ENCODE data around the gene LIPN. TPM values are rescaled to one million over a fixed set of nuclear protein-coding genes. Genes with fewer than 3 reads are reported as not detected.
"Not testable (repeated sequence)": the region's sequence is repeated elsewhere in the genome, so short reads cannot be mapped to it uniquely, and the experiment has no call there.

The LIPN gene
- total RNA-seq, 4 donors from 2014 or later: 0.19 to 2.2 TPM; not detected in 2

- Histone ChIP-seq H3K4me3 (no peak overlapping the region), H3K9me3 (no peaks in the 10 kb centered on the region), H3K4me1 (no peaks in the 10 kb centered on the region), H3K36me3 (no peaks in the 10 kb centered on the region), H3K27ac (no peak overlapping the region), H3K27me3 (peaks cover 0 to 19% (median 0%) of the 10 kb centered on the region in 4 donors)
- WGBS, 2 donors: 80 to 81% methylated on average over 4 of the region's 4 CpGs
- TF ChIP-seq POLR2A (IDR thresholded peaks at IDR 0.05) (no peak), CTCF (IDR thresholded peaks at IDR 0.05) (no peak)
- intact Hi-C loops (cut with DNase I): no loop called here
- no peak for DNase-seq
These were observed 29.0 kb upstream of the LIPN start for GRCh38 chr10:88730864-88731263.

GRCh38 chr10:88731296-88731695 is 28.5 kb upstream of the LIPN start:
- DNase-seq: no peak
- TF ChIP-seq CTCF (IDR thresholded peaks at IDR 0.05): no peak
- TF ChIP-seq POLR2A (IDR thresholded peaks at IDR 0.05): no peak
- no peaks in the 10 kb centered on the region for H3K36me3 ChIP-seq
- no peak overlapping the region for H3K27ac ChIP-seq
- no peaks in the 10 kb centered on the region for H3K4me1 ChIP-seq
- no peaks in the 10 kb centered on the region for H3K9me3 ChIP-seq
- H3K27me3 ChIP-seq: peaks cover 0 to 15% (median 0%) of the 10 kb centered on the region in 4 donors
- intact Hi-C loops (cut with DNase I): no loop called here
- 48 to 66% methylated on average over 6 of the region's 6 CpGs for WGBS, 2 donors
- H3K4me3 ChIP-seq: no peak overlapping the region

- H3K27me3 ChIP-seq: peaks cover 0 to 13% (median 0%) of the 10 kb centered on the region in 4 donors
- H3K9me3 ChIP-seq: no peaks in the 10 kb centered on the region
- H3K4me3 ChIP-seq: no peak overlapping the region
- no peak for DNase-seq
- no peak overlapping the region for H3K27ac ChIP-seq
- intact Hi-C loops (cut with DNase I): no loop called here
- no peaks in the 10 kb centered on the region for H3K4me1 ChIP-seq
- TF ChIP-seq CTCF (IDR thresholded peaks at IDR 0.05) (no peak), POLR2A (IDR thresholded peaks at IDR 0.05) (no peak)
- 57 to 58% methylated on average over 2 of the region's 2 CpGs for WGBS, 2 donors
- no peaks in the 10 kb centered on the region for H3K36me3 ChIP-seq
These were observed 26.6 kb upstream of the LIPN start for GRCh38 chr10:88733215-88733614.

- TF ChIP-seq POLR2A (IDR thresholded peaks at IDR 0.05) (no peak), CTCF (IDR thresholded peaks at IDR 0.05) (no peak)
- WGBS, 2 donors: 38 to 42% methylated on average over 1 of the region's 1 CpG
- no peak for DNase-seq
These were observed 24.2 kb upstream of the LIPN start for GRCh38 chr10:88735661-88736060.

GRCh38 chr10:88741921-88742320 is 17.9 kb upstream of the LIPN start:
- H3K27ac ChIP-seq; H3K4me3 ChIP-seq; DNase-seq; intact Hi-C loops (cut with DNase I); H3K4me1 ChIP-seq; H3K36me3 ChIP-seq: not testable (repeated sequence)
- Histone ChIP-seq H3K9me3 (peaks cover 0 to 12% (median 0%) of the 10 kb centered on the region in 3 donors), H3K27me3 (peaks cover 0 to 56% (median 0%) of the 10 kb centered on the region in 4 donors)
- WGBS, 2 donors: 46 to 62% methylated on average over 5 of the region's 5 CpGs

More at GRCh38 chr10:88735661-88736060, 24.2 kb upstream of the LIPN start:
- intact Hi-C loops (cut with DNase I): no loop called here
- no peaks in the 10 kb centered on the region for H3K4me1 ChIP-seq
- H3K27ac ChIP-seq: no peak overlapping the region
- no peaks in the 10 kb centered on the region for H3K9me3 ChIP-seq
- H3K4me3 ChIP-seq: no peak overlapping the region
- H3K36me3 ChIP-seq: no peaks in the 10 kb centered on the region
- peaks cover 0 to 25% (median 0%) of the 10 kb centered on the region in 4 donors for H3K27me3 ChIP-seq

- WGBS, 2 donors: 73 to 94% methylated on average over 1 of the region's 1 CpG
- Histone ChIP-seq H3K27ac (no peak overlapping the region), H3K4me1 (no peaks in the 10 kb centered on the region), H3K36me3 (no peaks in the 10 kb centered on the region), H3K4me3 (no peak overlapping the region), H3K27me3 (peaks cover 0 to 51% (median 0%) of the 10 kb centered on the region in 4 donors), H3K9me3 (peaks cover 0 to 12% (median 0%) of the 10 kb centered on the region in 3 donors)
- no peak for TF ChIP-seq POLR2A (IDR thresholded peaks at IDR 0.05)
- TF ChIP-seq CTCF (IDR thresholded peaks at IDR 0.05): no peak
- DNase-seq: no peak
- intact Hi-C loops (cut with DNase I): no loop called here
These were observed 17.4 kb upstream of the LIPN start for GRCh38 chr10:88742448-88742847.
